Right atrium auricular region (tissue), 2 donors: ENCODE results near the gene GSC2. TPM values are rescaled to one million over a fixed set of nuclear protein-coding genes. Genes with fewer than 3 reads are reported as not detected.
A peak's percentile ranks its signal among the peaks of the same experiment; 100 is the strongest.

Source experiments
- DNase-seq: peaks from one replicate; pipeline ENCODE4 v3.0.0-alpha.2; 2019; ENCODE audit warnings: low spot score
- H3K27ac ChIP-seq, 2 donors: fragments of 200-600 bp; sonication (generic); 1 replicate in 1 of 2; 2 replicates in 1 of 2; pipeline ENCODE4 v1.5.1; 2016 to 2019
- H3K27me3 ChIP-seq, 2 donors: fragments of 200-600 bp; sonication (generic); one replicate each; pipeline versions ENCODE4 v1.5.1 to v1.6.0; 2017 to 2019
- H3K36me3 ChIP-seq: fragments of 200-600 bp; sonication (generic); one replicate; pipeline ENCODE4 v1.5.1; 2016
- H3K4me1 ChIP-seq, 2 donors: fragments of 200-600 bp; sonication (generic); one replicate each; pipeline versions ENCODE4 v1.5.1 to v1.6.0; 2017 to 2019
- H3K4me3 ChIP-seq, 2 donors: fragments of 200-600 bp; sonication (generic); 1 replicate in 1 of 2; 2 replicates in 1 of 2; pipeline ENCODE4 v1.5.1; 2017 to 2019; ENCODE audit warnings: mild to moderate bottlenecking in 1 of 2, moderate library complexity in 1 of 2
- H3K9me3 ChIP-seq, 2 donors: fragments of 200-600 bp; sonication (generic); one replicate each; pipeline ENCODE4 v1.5.1; 2019
- CTCF ChIP-seq, 2 donors: fragments of 200-600 bp; sonication (generic); IDR thresholded peaks; one replicate each; pipeline ENCODE4 v1.5.1; 2019; ENCODE audit warnings: antibody characterized with exemption in 2 of 2
- total RNA-seq, 2 donors: library from RNA; depleted of rRNA; stranded (reverse); fragments of >200 nt; gene quantifications; one replicate each; pipeline ENCODE4 v1.1.0, GENCODE V29; 2016

The GSC2 gene
- total RNA-seq, 2 donors from 2014 or later = not detected

DNA sequence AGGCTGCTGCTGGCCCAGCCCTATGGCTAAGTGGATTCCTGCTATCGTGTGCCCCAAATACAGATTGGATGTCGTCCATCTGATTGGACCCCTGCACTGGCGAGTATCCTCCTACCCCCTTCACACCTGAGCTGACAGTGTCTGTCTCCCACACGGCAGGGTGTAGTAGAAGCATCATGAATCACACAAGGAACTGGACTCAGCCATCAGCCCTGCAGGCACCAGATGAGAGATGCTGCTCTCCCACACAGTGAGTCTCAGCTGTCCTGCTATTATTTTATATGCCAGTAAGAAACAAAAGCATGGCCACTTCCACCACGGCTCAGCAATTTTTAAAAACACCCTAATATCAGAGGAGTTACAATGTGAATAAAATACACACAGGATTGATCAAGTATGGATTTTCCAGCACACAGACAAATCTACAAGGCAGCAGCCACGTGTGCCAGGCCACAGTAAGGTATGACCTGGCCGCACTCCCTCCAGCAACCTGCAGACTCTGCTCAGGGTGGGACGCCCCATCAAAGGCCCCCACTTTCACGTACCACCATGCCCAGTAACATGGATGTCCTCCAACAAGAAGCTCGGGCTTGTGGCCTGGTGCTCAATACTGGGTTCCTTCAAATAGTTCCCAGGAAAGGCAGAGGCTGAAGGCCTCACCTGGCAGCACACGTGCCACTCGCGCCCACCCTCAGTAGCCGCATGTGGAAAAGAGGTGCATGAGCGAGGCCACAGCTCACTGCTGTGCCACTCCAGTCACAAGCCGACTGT, 44.9 kb upstream of the GSC2 start:
- DNase-seq = no peak
- H3K36me3 ChIP-seq = peaks cover 11% of the 10 kb centered on the region
- no peak for TF ChIP-seq CTCF (IDR thresholded peaks at IDR 0.05)

DNA sequence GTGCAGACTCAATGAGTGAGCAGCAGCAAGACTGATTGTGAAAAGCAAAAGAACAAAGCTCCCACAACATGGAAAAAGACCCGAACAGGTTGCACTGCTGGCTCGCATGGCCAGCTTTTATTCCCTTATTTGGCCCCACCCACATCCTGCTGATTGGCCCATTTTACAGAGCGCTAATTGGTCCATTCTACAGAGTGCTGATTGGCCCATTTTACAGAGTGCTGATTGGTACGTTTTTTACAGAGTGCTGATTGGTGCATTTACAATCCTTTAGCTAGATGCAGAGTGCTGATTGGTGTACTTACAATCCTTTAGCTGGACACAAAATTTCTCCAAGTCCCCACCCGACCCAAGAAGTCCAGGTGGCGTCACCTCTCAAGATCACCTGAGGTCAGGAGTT, 43.8 kb upstream of the GSC2 start:
- Histone ChIP-seq H3K4me1 (no peaks in the 10 kb centered on the region), H3K27me3 (no peaks in the 10 kb centered on the region), H3K9me3 (no peaks in the 10 kb centered on the region), H3K36me3 (peaks cover 2% of the 10 kb centered on the region), H3K27ac (no peak overlapping the region), H3K4me3 (no peak overlapping the region)
- DNase-seq = no peak
- TF ChIP-seq CTCF (IDR thresholded peaks at IDR 0.05) = no peak

More for the DNA sequence above, 44.9 kb upstream of the GSC2 start:
- Histone ChIP-seq H3K4me1 (no peaks in the 10 kb centered on the region), H3K27me3 (no peaks in the 10 kb centered on the region), H3K4me3 (no peak overlapping the region), H3K27ac (no peak overlapping the region), H3K9me3 (no peaks in the 10 kb centered on the region)

DNA sequence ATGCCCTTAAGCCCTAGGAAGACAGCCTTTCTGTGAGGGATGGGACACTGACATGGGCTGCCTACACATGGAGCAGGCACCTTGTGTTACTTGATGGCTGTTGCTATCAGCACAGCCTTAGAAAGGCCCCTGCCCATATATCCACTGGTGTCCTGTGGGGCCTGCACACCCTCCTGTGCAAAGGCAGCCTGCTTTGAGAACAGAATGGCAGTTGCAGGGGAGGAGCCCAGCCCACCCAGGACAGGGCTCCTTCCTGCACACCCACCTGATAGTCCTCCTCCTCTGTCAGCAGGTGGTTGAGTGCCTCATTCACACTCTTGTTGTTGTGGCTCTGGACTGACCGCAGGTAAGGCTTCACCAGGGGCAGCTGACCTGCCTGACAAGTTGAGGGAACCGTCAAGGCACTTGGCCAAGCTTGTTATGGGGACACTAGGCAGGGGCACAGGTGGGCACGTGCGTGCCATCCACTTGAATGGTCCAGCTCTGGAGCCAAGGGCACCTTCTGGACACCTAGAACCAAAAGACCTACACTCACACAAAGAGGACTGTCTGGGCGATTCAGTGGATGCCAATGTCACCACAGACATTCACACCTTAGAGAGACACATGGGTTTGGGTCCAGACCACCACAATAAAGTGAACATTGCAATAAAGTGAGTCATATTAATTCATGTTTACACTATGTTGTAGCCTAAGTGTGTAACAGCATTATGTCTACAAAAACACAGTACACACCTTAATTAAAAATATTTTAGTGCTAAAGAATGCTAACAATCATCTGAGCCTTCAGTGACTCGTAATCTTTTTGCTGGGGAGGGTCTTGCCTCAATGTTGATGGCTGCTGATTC, 37.8 kb upstream of the GSC2 start:
- no peak for TF ChIP-seq CTCF (IDR thresholded peaks at IDR 0.05)
- no peak overlapping the region for H3K4me3 ChIP-seq
- H3K9me3 ChIP-seq = no peaks in the 10 kb centered on the region
- peaks cover 11% of the 10 kb centered on the region for H3K36me3 ChIP-seq
- H3K27ac ChIP-seq = no peak overlapping the region
- H3K27me3 ChIP-seq = no peaks in the 10 kb centered on the region
- H3K4me1 ChIP-seq = peaks cover 0 to 5% of the 10 kb centered on the region in 2 donors
- no peak for DNase-seq

DNA sequence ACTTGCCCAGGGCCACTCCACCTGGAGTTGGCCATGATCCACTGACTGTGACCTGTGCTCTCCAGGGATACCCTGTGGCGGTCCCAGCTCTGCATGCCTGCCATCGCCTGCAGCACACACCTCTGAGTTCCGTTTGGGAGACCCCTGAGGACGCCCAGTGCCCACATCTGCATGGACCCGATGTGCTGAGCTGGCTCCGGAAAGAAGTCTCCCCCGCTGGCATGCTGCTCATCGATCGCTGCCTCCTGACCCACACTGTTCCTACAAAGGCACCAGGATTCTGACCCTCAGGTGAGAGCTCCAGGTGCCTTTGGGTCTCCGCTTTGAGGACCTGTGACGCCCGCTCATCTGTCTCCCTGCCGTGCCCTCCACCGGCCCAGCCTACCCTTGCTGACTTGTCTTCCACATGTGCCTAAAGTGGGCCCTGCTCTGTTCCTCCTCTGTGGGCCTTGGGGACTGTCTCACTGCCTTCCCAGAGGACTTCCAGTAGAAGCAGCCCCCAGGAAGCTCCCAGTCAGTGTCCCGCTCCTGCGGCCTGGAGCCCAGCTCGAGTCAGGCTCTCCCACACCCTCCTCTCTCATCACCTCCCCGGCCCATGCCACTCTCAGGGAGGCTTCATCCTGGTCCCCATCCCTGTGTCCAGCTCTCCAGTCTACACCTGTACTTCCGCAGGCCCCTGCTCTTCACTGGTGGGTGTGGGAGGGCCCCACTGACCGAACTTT, 34.3 kb upstream of the GSC2 start:
- peaks cover 0 to 8% of the 10 kb centered on the region in 2 donors for H3K4me1 ChIP-seq
- H3K27ac ChIP-seq = peak overlapping the region in 1 of 2 donors; percentile 10
- H3K27me3 ChIP-seq = no peaks in the 10 kb centered on the region
- peaks cover 11% of the 10 kb centered on the region for H3K36me3 ChIP-seq
- DNase-seq = no peak
- no peak for TF ChIP-seq CTCF (IDR thresholded peaks at IDR 0.05)
- no peak overlapping the region for H3K4me3 ChIP-seq
- no peaks in the 10 kb centered on the region for H3K9me3 ChIP-seq

DNA sequence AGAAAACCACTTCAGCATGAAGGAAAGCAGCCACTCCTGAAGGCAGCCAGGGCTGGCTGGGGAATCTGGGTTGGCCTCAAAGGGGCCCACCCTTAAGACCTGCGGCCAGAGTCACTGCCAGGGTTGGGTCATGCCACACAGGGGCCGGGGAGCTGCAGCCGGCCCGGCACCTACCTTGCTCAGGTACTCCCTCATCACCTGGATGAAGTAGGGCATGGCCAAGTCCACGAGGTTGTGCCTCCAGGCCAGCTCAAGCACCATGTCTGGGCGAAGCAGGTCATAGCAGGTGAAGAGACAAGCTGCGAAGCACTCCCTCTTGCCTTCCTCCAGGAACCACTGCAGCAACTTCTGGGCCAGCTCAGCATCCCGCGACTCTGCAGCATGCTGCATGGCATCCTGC, 33.1 kb upstream of the GSC2 start:
- Histone ChIP-seq H3K4me3 (no peak overlapping the region), H3K4me1 (peaks cover 0 to 14% of the 10 kb centered on the region in 2 donors), H3K27ac (no peak overlapping the region), H3K9me3 (no peaks in the 10 kb centered on the region), H3K27me3 (no peaks in the 10 kb centered on the region), H3K36me3 (peaks cover 11% of the 10 kb centered on the region)
- TF ChIP-seq CTCF (IDR thresholded peaks at IDR 0.05) = no peak
- DNase-seq = no peak
